GM19397 (cell line): ENCODE results near the gene PRKG1.
"Not testable (repeated sequence)": the region's sequence is repeated elsewhere in the genome, so short reads cannot be mapped to it uniquely, and the experiment has no call there.

ENCODE experiments used
- ATAC-seq: cut with Tn5 transposase; IDR thresholded peaks from one replicate; pipeline ENCODE4 v1.9.1; 2021; ENCODE audit warnings: mild to moderate bottlenecking, moderate library complexity; ENCODE audit not compliant: unreplicated experiment

The PRKG1 gene

DNA sequence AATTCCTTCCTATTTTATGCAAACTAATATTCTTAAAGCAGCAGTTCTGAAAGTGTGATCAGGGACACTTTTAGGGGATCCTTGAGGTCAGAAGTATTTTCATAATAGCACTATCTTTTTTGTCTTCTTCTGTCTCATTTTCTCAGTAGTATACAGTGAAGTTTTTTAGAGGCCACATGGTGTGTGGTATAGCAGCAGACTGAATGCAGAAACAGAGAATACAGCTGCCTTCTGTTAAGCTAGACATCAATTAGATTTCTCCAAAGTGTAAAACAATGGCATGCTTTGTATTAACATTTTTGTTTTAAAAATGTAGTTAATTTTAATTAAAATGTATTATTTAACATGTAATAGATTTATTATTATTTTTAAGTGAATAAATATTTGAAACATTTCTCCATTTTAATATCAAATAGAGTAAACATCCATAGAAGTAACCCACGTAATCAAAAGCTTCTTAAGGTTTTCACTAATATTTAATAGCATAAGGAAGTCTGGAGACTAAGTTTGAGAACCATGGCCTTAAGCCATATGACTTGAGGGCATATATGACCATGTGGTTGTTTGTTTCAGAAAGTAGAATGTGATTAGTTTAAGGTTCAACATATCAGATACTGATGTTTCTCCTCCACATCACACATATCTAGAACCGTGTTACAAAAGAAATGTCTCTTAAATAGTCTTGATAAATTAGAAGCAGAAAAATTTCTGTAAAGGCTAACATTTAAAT is 94.0 kb downstream of the PRKG1 start:
- no peak for ATAC-seq

DNA sequence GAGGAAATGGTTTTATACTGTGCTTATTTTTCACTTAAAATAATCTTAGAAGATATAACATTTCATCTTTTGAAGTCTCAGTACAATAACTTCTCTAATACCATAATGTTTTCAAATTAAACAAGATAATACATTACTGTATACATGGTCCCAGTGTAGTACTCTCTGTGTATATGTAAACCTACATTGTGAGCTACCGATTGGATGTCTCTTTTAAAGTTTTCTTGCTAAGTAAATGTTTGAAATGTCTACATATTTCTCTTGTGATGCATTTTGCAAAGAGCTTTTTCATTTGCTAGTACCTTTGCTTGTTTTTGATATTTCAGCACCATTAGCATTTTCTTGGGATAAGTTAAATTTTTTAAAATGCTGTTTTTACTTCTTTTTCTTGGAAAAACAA is 94.8 kb downstream of the PRKG1 start:
- ATAC-seq = no peak

DNA sequence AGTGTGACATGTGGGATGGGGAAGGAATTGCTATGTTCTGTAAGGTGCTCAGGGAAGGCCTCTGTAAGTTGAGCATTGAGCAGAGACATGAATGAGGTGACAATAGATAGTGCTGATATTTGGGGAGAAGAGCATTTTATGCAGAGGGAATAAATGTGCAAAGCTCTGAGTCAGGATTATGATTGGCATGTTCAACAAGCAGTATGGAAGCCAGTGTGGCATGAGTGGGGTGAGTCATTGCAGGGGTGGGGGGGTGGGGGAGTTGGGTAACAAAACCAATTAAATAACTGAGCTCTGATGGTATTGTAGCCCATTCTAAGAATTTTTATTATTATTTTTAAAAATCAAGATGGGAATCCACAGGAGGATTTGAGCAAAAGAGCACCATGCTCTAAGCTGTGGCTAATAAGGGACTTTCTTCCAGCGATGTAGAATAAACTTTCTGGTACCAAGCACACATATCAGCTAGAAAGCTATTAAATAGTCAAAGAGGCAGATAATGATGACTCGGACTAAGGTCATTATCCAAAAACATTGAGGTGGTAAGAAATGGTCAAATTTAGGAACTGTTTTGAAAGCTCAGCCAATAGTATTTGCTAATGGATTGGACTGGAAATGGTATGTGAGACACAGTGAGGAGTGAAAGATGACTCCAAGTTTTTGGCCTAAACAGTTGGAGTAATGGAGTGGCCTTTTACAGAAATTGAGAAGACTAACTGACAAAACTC is 96.4 kb downstream of the PRKG1 start:
- no peak for ATAC-seq

GRCh38 chr10:51171946-51172345 is 97.7 kb downstream of the PRKG1 start:
- ATAC-seq = no peak

DNA sequence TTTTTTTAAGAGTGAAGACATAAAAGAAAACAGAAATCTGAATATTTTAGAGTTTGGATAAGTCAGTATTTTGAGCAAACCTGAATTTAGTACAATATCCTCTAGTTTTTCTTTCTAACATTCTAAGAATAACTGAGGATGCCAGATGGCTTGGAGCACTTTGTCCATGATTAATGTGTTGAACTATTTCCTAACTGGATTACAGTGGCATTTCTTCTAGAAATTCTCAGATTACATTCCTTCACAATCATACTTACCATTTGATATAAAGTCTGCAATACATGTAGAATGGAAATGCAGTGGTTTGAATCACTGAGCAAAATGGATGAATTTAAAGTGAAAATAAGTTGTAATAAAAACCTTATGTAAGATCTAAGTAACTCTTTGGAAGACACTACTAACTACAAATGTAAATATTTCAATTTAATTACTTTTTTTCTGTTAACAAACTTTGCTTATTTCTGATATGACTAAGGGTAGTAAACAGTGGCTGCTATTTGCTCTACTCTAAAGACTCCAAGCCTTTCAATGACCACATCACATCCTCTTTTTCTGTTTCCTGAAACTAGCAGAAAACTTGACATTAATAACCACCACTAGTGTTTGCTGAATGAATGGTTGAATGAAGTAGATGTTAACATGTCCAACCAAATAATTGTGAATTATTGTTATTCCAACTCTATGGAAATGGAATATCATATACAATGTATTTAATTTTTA is 102.8 kb downstream of the PRKG1 start:
- ATAC-seq = no peak

GRCh38 chr10:51178634-51179033 is 104.3 kb downstream of the PRKG1 start:
- ATAC-seq = no peak

GRCh38 chr10:51180141-51180540 is 105.9 kb downstream of the PRKG1 start:
- ATAC-seq = no peak

DNA sequence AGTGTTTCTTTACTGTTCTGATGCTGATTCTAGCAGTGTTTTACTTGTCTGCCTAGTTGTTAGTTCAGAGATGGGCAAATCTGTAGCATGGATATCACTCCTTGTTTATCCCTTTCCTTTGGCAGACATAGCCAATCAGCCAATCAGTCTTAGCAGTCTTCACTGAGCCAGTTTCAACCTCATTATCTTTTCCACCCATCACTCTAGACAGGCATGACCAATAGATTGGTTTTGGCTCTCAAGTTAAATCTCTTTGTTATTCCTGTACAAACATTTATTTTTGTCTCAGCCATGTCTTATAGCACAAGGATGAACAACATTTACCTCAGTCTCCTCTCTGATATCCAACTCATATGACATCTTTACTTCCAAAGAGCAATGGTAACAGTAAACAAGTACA is 109.5 kb downstream of the PRKG1 start:
- no peak for ATAC-seq

DNA sequence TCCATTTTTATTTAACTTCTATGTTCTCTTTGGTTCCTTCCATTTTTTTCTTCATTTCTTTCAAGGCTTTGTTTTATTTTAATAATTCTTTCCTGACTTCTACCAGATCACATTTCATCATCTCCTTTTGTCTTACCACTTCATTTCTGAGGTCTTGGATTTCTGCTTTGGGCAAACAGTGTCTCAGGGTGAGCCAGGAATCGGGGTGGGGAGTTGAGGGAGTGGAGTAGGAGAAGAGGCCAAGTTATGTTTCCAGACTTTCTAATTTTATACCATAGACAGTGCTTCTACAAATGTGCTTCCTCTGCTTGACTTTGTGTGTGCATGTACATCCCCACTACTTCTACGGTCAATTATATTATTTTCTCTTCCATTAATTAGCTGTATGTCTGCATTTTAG is 112.1 kb downstream of the PRKG1 start:
- ATAC-seq = no peak

DNA sequence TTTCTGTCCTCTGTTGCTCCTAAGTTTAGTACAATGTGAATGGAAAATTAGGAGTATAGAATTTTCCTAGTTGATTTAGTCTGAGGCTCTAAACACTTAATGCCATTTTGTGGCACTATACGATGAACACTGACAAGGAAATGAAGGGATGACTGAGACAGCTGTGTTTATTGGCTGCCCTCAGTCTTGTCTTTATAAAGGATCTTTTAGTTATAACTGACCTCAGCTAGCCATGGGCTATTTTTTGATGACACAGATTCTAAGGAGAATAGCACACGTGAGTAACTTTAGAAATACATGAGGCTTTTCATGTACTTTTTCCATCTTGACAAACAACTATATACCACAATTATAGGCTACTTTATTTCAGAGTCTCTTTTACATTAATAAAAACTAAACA is 113.7 kb downstream of the PRKG1 start:
- no peak for ATAC-seq

GRCh38 chr10:51188866-51189265 is 114.6 kb downstream of the PRKG1 start:
- ATAC-seq = no peak

DNA sequence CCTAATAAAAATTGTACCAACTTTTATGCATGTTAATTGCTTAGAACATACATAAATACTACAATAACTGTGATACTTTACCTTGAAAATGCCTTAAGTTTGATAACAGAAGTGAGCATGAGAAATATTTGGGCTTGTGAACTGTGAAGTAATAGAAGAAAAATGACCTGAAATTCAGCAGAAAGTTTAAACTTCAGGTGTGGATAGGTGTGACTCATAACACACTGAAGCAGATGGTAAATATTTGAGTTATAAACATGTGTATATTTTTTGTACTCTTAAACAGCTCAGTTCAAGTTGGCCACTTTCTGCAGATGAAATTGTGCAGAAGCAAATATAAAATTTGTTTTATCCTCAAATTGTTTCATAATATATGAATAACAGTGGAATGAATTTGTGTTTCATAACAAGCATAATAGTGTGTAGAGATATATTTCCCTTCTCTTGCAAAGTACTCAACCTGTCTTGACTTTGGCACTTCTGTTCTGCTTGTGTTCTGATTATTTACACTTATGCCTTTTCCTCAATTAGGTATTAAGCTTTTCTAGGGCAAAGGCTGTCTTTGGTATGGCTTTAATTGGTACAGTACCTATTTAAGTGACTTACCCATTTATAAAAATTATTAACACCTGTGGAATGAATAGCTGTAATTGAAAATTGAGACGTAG is 122.4 kb downstream of the PRKG1 start:
- no peak for ATAC-seq

GRCh38 chr10:51198170-51198569 is 123.9 kb downstream of the PRKG1 start:
- ATAC-seq = no peak

DNA sequence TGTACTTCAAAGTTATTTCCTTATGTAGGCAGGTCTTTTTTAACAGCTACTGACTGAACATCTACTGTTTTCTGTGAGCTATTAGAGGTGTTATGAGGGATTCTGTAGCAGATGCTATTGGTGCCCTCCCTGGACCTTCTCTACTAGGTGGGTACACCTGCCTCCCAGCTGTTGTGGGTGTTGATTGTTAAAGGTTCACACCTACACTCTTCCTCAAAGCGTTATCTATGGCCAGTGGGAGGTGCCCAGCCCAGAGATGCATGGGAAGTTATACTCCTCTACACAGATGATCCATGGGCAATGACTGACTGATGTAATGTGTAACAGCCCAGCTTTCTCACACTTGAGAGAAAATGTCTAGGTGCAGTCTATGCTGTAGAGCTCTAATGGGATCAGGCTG is 127.7 kb downstream of the PRKG1 start:
- no peak for ATAC-seq

DNA sequence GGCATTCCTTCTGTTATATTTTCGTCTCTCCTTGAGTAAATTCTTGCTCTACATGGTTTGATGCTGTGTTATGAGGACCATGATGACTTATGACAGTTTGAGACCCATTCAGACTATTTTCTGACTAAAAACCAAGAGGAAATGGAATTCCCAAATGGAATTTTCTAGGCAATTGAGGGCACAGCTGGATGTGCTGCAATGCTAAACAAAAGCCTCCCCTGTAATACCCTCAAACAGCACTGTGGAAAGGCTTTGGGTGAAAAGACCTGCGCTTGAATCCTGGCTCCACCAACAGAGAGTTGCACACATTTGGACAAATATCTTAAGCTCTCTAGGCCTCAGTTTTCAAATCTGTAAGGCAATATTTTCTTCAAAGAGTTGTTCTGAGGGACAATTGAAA is 129.1 kb downstream of the PRKG1 start:
- ATAC-seq = no peak

DNA sequence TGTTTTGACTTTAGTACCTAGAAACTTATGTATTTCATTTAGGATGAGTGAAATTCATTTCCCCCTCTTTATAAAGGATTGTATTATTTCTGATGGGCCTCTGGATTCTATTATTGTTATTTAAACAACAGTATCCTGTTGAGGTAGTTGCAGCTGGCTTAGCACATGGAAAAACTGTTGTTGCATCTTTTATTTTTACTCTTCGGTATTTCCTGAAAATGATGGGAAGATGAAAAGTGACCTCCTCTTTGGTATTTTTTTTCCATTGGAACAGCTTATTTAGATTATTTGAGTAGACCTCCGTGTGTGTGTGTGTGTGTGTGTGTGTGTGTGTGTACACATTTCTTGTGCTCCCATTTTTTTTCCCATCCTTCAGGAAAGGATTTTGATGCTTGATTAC is 129.8 kb downstream of the PRKG1 start:
- ATAC-seq = no peak

- no peak for ATAC-seq
Measured at GRCh38 chr10:51204701-51205100, 130.4 kb downstream of the PRKG1 start.

- no peak for ATAC-seq
Measured at GRCh38 chr10:51206500-51206899, 132.2 kb downstream of the PRKG1 start.

DNA sequence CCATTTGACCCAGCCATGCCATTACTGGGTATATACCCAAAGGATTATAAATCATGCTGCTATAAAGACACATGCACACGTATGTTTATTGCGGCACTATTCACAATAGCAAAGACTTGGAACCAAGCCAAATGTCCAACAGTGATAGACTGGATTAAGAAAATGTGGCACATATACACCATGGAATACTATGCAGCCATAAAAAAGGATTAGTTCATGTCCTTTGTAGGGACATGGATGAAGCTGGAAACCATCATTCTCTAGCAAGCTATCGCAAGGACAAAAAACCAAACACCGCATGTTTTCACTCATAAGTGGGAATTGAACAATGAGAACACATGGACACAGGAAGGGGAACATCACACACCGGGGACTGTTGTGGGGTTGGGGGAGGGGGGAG is 138.7 kb downstream of the PRKG1 start:
- not testable (repeated sequence) for ATAC-seq

GRCh38 chr10:51214207-51215196 is 140.2 kb downstream of the PRKG1 start:
- ATAC-seq = no peak
